Erythroblast (primary cell): ENCODE data around the gene MOGAT3.

Experiments used
- GATA1 ChIP-seq: IDR thresholded peaks from 2 replicates; pipeline ENCODE4 v1.6.1; 2011; ENCODE audit warnings: low read depth, mild to moderate bottlenecking, control low read depth, low read length, moderate library complexity
- POLR2A ChIP-seq: IDR thresholded peaks from 2 replicates; pipeline ENCODE4 v1.6.1; 2011; ENCODE audit warnings: mild to moderate bottlenecking, low read length

GRCh38 chr7:101169110-101169837 lies 31.6 kb downstream of the MOGAT3 start:
- no peak for TF ChIP-seq POLR2A
- no peak for TF ChIP-seq GATA1
